Right cardiac atrium (tissue), 5 donors: ENCODE results near the gene NUP214. TPM values are rescaled to one million over a fixed set of nuclear protein-coding genes. Genes with fewer than 3 reads are reported as not detected.

Experiments used
- ATAC-seq, 2 donors: fragments of 200-7000 bp; cut with Tn5 transposase; one replicate each; pipeline versions ENCODE4 v1.8.0 to v1.9.1; 2020; ENCODE audit warnings: moderate library complexity in 2 of 2, mild to moderate bottlenecking in 1 of 2
- DNase-seq, 3 donors: peaks; one replicate each; pipeline ENCODE4 v3.0.0-alpha.2; 2020
- H3K27ac ChIP-seq: one replicate; pipeline ENCODE4 v1.5.1; 2013; ENCODE audit warnings: mild to moderate bottlenecking, low read length, control low read depth, moderate library complexity
- H3K27me3 ChIP-seq: one replicate; pipeline ENCODE4 v1.6.1; 2013; ENCODE audit not compliant: control insufficient read depth, insufficient read depth
- H3K4me1 ChIP-seq: one replicate; pipeline ENCODE4 v1.6.1; 2013; ENCODE audit warnings: low read length; ENCODE audit not compliant: control insufficient read depth, insufficient read depth
- H3K4me3 ChIP-seq: one replicate; pipeline ENCODE4 v1.5.1; 2013; ENCODE audit warnings: low read length, control low read depth
- H3K9me3 ChIP-seq: one replicate; pipeline ENCODE4 v1.6.1; 2013; ENCODE audit warnings: low read length; ENCODE audit not compliant: control insufficient read depth
- WGBS: extraction: QIAGEN DNeasy Blood & Tissue Kit; methylation state at CpG from one replicate; pipeline ENCODE4 v1.1.7; 2013; 5-methylcytosine and 5-hydroxymethylcytosine counted together
- intact Hi-C, 4 donors: fragments of 100-400 bp; cut with DNase I; formaldehyde crosslinking; loops; one replicate each; pipeline versions ENCODE4 v1.11.0 to v1.14.0; 2022 to 2023
- polyA plus RNA-seq: library from polyadenylated mRNA; stranded (reverse); fragments of 200-250 nt; gene quantifications from one replicate; pipeline ENCODE4 v1.2.3, GENCODE V29; 2013
- total RNA-seq, 4 donors: library from RNA; stranded (reverse); fragmentation: NEBNext Ultra II Directional; extraction: Animal tissue kit (Norgen Biotek cat#: 25700); gene quantifications; one replicate each; pipeline ENCODE4 v1.2.1, GENCODE V29; 2021
- donor health status: healthy with polysubstance abuse.
- donor health status: DM: no; HTN: yes; CAD: no.
- donor health status: DM: no; HTN: no; CAD: no.
- donor health status: DM: no; HTN: yes; CAD: no; lungs with severe emphysema.
- donor health status: DM: yes; HTN: yes; CAD: no.

Gene NUP214
- total and polyA plus RNA-seq, 5 donors = 12.0 to 34.6 (median 27.5) TPM

DNA sequence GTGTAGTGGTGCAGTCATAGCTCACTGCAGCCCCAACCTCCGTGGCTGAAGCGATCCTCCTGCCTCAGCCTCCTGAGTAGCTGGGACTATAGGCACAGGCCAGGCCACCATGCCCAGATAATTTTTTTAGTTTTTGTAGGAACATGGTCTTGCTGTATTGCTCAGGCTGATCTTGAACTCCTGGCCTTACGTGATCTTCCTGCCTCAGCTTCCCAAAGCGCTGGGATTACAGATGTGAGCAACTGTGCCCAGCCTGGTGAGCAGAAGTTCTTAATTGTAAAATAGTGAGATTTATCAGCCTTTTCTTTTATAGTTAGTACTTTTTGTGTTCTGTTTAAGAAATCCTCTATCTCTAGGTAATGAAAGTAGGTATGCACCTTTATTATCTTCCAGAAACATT is 42.5 kb downstream of the NUP214 start:
- H3K27ac ChIP-seq = no peak overlapping the region
- no peaks in the 10 kb centered on the region for H3K9me3 ChIP-seq
- DNase-seq = no peak
- H3K4me1 ChIP-seq = no peaks in the 10 kb centered on the region
- intact Hi-C loops = no loop called here
- H3K27me3 ChIP-seq = no peaks in the 10 kb centered on the region
- ATAC-seq = no peak
- 84% methylated on average over 4 of the region's 4 CpGs for WGBS
- H3K4me3 ChIP-seq = no peak overlapping the region

DNA sequence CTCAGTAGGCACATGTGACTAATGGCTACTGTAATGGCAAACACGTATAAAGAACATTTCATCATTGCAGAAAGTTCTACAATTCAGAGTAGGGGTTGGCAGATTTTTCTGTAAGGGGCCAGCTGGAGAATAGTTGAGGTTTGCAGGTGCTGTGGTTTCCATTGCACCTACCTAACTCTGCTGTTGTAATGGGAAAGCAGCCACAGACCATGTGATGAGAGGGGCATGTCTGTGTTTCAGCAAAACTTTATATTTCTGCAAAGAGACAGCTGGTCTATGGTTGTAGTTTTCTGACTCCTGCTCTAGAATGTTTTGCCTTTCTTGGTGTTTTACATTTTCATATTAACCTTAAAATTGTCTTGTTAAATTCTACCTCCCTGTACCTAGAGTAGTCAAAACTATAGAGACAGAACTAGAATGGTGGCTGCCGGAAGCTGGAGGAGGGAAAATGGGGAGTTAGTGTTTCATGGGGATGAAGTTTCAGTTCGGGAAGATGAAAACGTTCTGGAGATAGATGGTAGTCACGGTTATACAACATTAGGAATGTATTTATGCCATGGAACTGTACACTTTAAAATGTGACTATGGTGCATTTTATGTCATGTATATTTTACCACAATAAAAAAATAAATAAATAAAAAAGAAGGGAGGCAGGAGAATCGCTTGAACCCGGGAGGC is 44.3 kb downstream of the NUP214 start:
- Histone ChIP-seq H3K27me3 (no peaks in the 10 kb centered on the region), H3K4me1 (no peaks in the 10 kb centered on the region), H3K4me3 (no peak overlapping the region), H3K9me3 (no peaks in the 10 kb centered on the region), H3K27ac (no peak overlapping the region)
- ATAC-seq (no peak), DNase-seq (no peak)
- intact Hi-C loops = loop anchor here in 1 of 4 donors (10.0 kb wide), 1 partner anchor 105 kb away; the partner anchor contains the start of gene FAM78A
- WGBS = 88% methylated on average over 7 of the region's 7 CpGs

DNA sequence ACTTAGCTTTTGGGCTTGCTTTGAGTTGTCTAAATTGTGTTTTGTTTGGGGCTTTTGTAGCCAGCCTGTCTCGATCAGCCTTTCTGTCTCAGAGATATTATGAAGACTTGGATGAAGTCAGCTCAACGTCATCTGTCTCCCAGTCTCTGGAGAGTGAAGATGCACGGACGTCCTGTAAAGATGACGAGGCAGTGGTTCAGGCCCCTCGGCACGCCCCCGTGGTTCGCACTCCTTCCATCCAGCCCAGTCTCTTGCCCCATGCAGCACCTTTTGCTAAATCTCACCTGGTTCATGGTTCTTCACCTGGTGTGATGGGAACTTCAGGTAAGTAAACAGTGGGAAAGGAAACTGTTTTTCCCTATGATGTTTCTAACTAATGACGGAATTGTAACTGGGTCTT is 48.6 kb downstream of the NUP214 start:
- DNase-seq (no peak), ATAC-seq (no peak)
- 89% methylated on average over 10 of the region's 10 CpGs for WGBS
- no peaks in the 10 kb centered on the region for H3K4me1 ChIP-seq
- H3K27ac ChIP-seq = no peak overlapping the region
- intact Hi-C loops = loop anchor here in 1 of 4 donors (10.0 kb wide), 1 partner anchor 101 kb away; the partner anchor contains the start of gene FAM78A
- H3K4me3 ChIP-seq = no peak overlapping the region
- H3K9me3 ChIP-seq = no peaks in the 10 kb centered on the region
- no peaks in the 10 kb centered on the region for H3K27me3 ChIP-seq

DNA sequence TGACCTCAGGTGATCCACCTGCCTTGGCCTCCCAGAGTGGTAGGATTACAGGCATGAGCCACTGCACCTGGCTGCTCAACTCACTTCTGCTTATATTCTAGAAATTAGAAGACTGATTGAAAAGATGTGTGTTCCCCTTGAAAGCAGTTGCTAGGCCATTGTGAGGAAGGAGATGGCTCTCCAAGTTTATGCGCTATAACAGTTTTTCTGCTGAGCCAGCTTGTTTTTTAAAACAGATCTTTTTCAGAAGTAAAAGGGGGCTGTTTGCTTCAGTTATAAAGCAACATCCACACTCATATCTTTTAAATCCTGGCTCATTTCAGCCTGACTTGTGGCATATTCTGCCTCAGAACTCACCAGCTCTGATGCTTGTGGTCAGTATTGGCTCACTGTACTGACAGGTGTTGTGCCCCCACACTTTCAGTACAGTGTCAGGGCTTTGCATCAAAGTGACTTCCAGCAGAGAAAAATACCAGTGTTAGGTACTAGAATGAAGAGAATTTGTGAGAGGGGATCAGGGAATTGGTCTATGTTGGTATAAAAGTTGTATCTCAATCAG is 49.4 kb downstream of the NUP214 start:
- 98% methylated on average over 1 of the region's 1 CpG for WGBS
- peaks cover 4% of the 10 kb centered on the region for H3K4me1 ChIP-seq
- H3K9me3 ChIP-seq = no peaks in the 10 kb centered on the region
- intact Hi-C loops = loop anchor here in 2 of 4 donors (5.0 to 10.0 kb wide), 3 partner anchors 100 to 163 kb away; partner anchors contain the start of gene FAM78A (in 2 of the 2)
- DNase-seq (no peak), ATAC-seq (no peak)
- no peak overlapping the region for H3K27ac ChIP-seq
- H3K27me3 ChIP-seq = no peaks in the 10 kb centered on the region
- no peak overlapping the region for H3K4me3 ChIP-seq

DNA sequence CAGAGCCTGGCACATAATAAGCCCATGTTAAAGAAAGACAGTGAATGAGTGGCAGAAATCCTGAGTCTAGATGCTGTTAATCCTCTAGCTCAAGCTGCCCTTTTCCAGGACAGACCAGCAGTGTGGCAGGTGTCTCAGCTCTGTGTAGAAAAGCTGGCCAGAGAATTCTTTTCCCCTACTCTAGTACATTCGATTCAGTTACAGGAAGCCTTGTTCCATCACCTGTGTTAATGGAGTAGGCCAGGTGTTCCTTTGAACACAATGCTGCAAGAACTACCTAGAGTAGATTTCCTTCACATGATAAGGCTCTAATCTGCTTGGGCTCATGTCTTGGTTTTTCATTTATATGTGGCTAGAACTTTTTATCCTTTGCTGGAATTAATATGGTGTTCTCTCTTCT is 52.5 kb downstream of the NUP214 start:
- H3K4me3 ChIP-seq = no peak overlapping the region
- no peak overlapping the region for H3K27ac ChIP-seq
- intact Hi-C loops = loop anchor here in 3 of 4 donors (1.0 to 10.0 kb wide), 5 partner anchors 97 to 159 kb away; partner anchors contain the start of gene FAM78A (in 2 of the 3)
- no peaks in the 10 kb centered on the region for H3K27me3 ChIP-seq
- ATAC-seq = no peak
- H3K9me3 ChIP-seq = no peaks in the 10 kb centered on the region
- WGBS = 81% methylated on average over 1 of the region's 1 CpG
- H3K4me1 ChIP-seq = peaks cover 4% of the 10 kb centered on the region
- DNase-seq = no peak

- peaks cover 4% of the 10 kb centered on the region for H3K4me1 ChIP-seq
- DNase-seq = peak; percentile 69 to 89 (median 85)
- no peak overlapping the region for H3K27ac ChIP-seq
- no peak overlapping the region for H3K4me3 ChIP-seq
- intact Hi-C loops = loop anchor here in 3 of 4 donors (1.0 to 10.0 kb wide), 5 partner anchors 96 to 159 kb away; partner anchors contain the start of gene FAM78A (in 2 of the 3)
- no peaks in the 10 kb centered on the region for H3K27me3 ChIP-seq
- ATAC-seq = peak; percentile 93
- WGBS = 10% methylated on average over 4 of the region's 4 CpGs
- no peaks in the 10 kb centered on the region for H3K9me3 ChIP-seq
These were observed 53.0 kb downstream of the NUP214 start for GRCh38 chr9:131178382-131178781.

DNA sequence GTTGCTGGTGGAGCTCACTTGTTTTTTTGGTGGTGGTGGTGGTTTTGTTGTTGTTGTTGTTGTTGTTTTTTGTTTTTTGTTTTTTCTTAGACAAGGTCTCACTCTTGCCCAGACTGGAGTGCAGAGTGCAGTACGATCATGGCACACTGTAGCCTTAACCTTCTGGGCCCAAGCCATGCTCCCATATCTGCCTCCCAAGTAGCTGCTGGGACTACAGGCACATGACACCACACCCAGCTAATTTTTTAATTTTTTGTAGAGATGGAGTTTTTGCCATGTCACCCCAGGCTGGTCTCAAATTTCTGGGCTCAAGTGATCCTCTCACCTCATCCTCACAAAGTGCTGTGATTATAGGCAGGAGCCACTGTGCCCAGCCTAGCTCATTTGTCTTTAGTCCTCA is 53.5 kb downstream of the NUP214 start:
- Histone ChIP-seq H3K9me3 (no peaks in the 10 kb centered on the region), H3K4me1 (peaks cover 4% of the 10 kb centered on the region), H3K27me3 (no peaks in the 10 kb centered on the region), H3K27ac (peak overlapping the region; percentile 12), H3K4me3 (no peak overlapping the region)
- ATAC-seq (peak; percentile 30 to 53), DNase-seq (no peak)
- intact Hi-C loops = loop anchor here in 3 of 4 donors (1.0 to 10.0 kb wide), 5 partner anchors 96 to 158 kb away; partner anchors contain the start of gene FAM78A (in 2 of the 3)
- 66% methylated on average over 1 of the region's 1 CpG for WGBS

DNA sequence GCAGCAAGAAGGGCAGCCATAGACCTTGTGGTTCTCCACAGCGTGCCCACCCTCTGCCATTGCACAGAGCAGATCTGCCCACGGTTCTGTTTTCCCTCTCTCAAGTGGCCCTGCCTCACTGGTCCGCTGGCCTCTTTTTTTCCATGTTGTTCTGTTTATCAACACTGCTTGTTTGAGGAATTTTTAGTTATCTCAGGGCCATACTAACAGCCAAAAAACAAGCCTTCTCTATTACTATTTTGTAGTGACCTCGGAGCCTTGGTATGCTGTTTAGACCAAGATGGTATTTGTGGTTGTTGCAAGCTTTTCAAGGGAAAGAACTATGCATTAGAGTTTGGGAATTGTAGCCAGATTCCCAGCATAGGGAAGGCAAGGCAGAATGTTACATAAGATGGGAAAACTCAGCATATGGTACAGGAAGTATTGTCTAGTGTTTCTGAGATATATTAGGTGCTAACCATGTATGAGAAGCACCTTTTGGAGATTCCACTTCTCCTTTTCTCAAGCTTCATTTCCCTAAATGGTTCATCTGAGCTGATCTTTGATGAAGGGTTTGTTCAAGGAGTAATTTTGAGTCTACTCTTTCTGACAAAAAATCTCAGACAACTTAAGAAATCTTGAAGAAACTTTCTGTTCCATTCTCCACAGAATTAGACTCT is 54.3 kb downstream of the NUP214 start:
- H3K27me3 ChIP-seq = no peaks in the 10 kb centered on the region
- peaks cover 4% of the 10 kb centered on the region for H3K4me1 ChIP-seq
- ATAC-seq = peak in 1 of 2 donors; percentile 6
- H3K9me3 ChIP-seq = no peaks in the 10 kb centered on the region
- 58% methylated on average over 4 of the region's 4 CpGs for WGBS
- intact Hi-C loops = loop anchor here (2.0 to 10.0 kb wide), 5 partner anchors 48 to 158 kb away; partner anchors contain the start of gene FAM78A (in 3 of the 4)
- no peak overlapping the region for H3K4me3 ChIP-seq
- no peak for DNase-seq
- H3K27ac ChIP-seq = no peak overlapping the region

DNA sequence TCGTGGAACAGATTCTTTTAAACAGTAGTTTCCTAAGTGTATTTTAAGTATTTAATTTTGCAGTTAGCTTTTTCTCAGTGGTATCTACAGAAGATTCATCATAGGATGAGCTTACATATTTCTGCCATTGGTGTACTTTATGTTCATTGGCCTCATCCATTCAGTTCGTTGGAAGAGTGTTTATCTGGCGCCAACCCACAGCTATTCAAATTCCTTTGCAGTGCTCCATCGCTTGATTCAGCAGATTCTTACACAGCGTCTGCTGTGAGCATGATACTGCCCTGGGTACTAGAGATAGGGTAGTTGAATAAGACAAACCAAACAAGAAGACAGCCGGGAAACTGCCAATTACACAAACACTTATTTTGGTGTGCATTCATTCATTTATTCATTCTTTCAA is 55.1 kb downstream of the NUP214 start:
- H3K4me1 ChIP-seq = peaks cover 4% of the 10 kb centered on the region
- ATAC-seq (peak; percentile 45 to 49), DNase-seq (peak in 1 of 3 donors; percentile 12)
- no peaks in the 10 kb centered on the region for H3K9me3 ChIP-seq
- H3K4me3 ChIP-seq = no peak overlapping the region
- intact Hi-C loops = loop anchor here in 2 of 4 donors (5.0 to 10.0 kb wide), 2 partner anchors 47 to 94 kb away; partner anchors contain the start of gene FAM78A (in 1 of the 2)
- peak overlapping the region; percentile 6 for H3K27ac ChIP-seq
- H3K27me3 ChIP-seq = no peaks in the 10 kb centered on the region
- 50% methylated on average over 6 of the region's 6 CpGs for WGBS

- Histone ChIP-seq H3K9me3 (no peaks in the 10 kb centered on the region), H3K4me1 (peaks cover 4% of the 10 kb centered on the region), H3K4me3 (no peak overlapping the region), H3K27ac (peak overlapping the region; percentile 77), H3K27me3 (no peaks in the 10 kb centered on the region)
- WGBS = 81% methylated on average over 6 of the region's 6 CpGs
- no peak for ATAC-seq
- intact Hi-C loops = loop anchor here in 2 of 4 donors (5.0 to 10.0 kb wide), 2 partner anchors 46 to 94 kb away; partner anchors contain the start of gene FAM78A (in 1 of the 2)
- DNase-seq = no peak
These were observed 55.8 kb downstream of the NUP214 start for GRCh38 chr9:131181091-131181681.
